Peyer's patch (tissue), 4 donors: ENCODE results near the gene DOCK9.

Source experiments
- POLR2A ChIP-seq, 2 donors: fragments of 450-650 bp; IDR thresholded peaks; one replicate each; pipeline ENCODE4 v1.5.1; 2017; ENCODE audit warnings: antibody characterized with exemption in 2 of 2, mild to moderate bottlenecking in 2 of 2, moderate library complexity in 2 of 2
- TF ChIP-seq, protein P1 (sequence below), 6 experiments: fragments of 450-650 bp in 4 of 6; fragments of 200-600 bp in 2 of 6; sonication (generic) in 1 of 6; IDR thresholded peaks; one replicate each; pipeline ENCODE4 v1.5.1; 2017 to 2019; ENCODE audit warnings: antibody characterized with exemption in 6 of 6, mild to moderate bottlenecking in 3 of 6, moderate library complexity in 1 of 6

DNA sequence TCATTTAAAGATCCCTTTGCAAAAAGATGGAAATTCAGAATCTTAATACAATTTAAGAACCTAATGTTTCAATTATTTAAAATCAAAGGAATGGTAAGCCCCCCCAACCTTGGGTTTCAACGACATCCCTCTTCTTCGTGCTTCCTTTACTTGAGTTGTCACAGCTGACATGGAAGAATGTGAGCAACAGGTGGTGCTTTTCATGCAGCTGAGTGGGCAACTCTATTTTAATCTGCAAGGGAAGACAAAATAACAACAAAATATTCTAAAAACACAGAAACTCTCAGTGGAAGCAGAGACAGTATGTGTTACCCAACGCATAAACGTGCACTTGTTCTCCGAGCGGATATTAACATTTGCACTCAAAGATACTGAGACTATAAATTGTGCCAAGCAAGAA lies 92.3 kb downstream of the DOCK9 start:
- TF ChIP-seq, protein P1, sequence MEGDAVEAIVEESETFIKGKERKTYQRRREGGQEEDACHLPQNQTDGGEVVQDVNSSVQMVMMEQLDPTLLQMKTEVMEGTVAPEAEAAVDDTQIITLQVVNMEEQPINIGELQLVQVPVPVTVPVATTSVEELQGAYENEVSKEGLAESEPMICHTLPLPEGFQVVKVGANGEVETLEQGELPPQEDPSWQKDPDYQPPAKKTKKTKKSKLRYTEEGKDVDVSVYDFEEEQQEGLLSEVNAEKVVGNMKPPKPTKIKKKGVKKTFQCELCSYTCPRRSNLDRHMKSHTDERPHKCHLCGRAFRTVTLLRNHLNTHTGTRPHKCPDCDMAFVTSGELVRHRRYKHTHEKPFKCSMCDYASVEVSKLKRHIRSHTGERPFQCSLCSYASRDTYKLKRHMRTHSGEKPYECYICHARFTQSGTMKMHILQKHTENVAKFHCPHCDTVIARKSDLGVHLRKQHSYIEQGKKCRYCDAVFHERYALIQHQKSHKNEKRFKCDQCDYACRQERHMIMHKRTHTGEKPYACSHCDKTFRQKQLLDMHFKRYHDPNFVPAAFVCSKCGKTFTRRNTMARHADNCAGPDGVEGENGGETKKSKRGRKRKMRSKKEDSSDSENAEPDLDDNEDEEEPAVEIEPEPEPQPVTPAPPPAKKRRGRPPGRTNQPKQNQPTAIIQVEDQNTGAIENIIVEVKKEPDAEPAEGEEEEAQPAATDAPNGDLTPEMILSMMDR (IDR thresholded peaks at IDR 0.05) = no peak
- no peak for TF ChIP-seq POLR2A (IDR thresholded peaks at IDR 0.05)
